ENCODE data around the gene MRGPRE.

MRGPRE gene

GRCh38 chr11:3226846-3227567 lies 5.2 kb downstream of the MRGPRE start:
- no peak overlapping the region for H3K4me3 ChIP-seq (replicated peaks; ENCODE audit: insufficient read depth, low read length)
- H3K27ac ChIP-seq (replicated peaks) = no peak overlapping the region
- peak in 1 of 2 experiments; percentile 1 for DNase-seq (ENCODE audit: low read depth in 1 of 2, low spot score in 1 of 2)
- H3K27me3 ChIP-seq (ENCODE audit: insufficient read depth, poor library complexity, severe bottlenecking) = peaks cover 5% of the 10 kb centered on the region
- no peak for TF ChIP-seq SPI1 (IDR thresholded peaks at IDR 0.05; ENCODE audit: borderline replicate concordance, low read depth)
- TF ChIP-seq REST (IDR thresholded peaks at IDR 0.05; ENCODE audit: insufficient replicate concordance, low read depth) = no peak
- no peak for TF ChIP-seq CTCF (IDR thresholded peaks at IDR 0.05; ENCODE audit: insufficient read depth, low read length)
- no peak for TF ChIP-seq POLR2AphosphoS5 (IDR thresholded peaks at IDR 0.05; ENCODE audit: low read depth)
- no peak for TF ChIP-seq GABPA (IDR thresholded peaks at IDR 0.05; ENCODE audit: low read depth)

- H3K27ac ChIP-seq (replicated peaks) = no peak overlapping the region
- H3K27me3 ChIP-seq (ENCODE audit: insufficient read depth, poor library complexity, severe bottlenecking) = peaks cover 5% of the 10 kb centered on the region
- DNase-seq (ENCODE audit: low read depth in 1 of 2, low spot score in 1 of 2) = peak; percentile 52 to 78
- peak; percentile 97 for TF ChIP-seq SPI1 (IDR thresholded peaks at IDR 0.05; ENCODE audit: borderline replicate concordance, low read depth)
- TF ChIP-seq GABPA (IDR thresholded peaks at IDR 0.05; ENCODE audit: low read depth) = no peak
- no peak overlapping the region for H3K4me3 ChIP-seq (replicated peaks; ENCODE audit: insufficient read depth, low read length)
Observed at GRCh38 chr11:3225826-3226750, 6.1 kb downstream of the MRGPRE start.

GRCh38 chr11:3225159-3225758 lies 7.0 kb downstream of the MRGPRE start:
- Histone ChIP-seq H3K27me3 (ENCODE audit: insufficient read depth, poor library complexity, severe bottlenecking) (peaks cover 5% of the 10 kb centered on the region), H3K27ac (replicated peaks) (no peak overlapping the region), H3K4me3 (replicated peaks; ENCODE audit: insufficient read depth, low read length) (no peak overlapping the region)
- TF ChIP-seq REST (IDR thresholded peaks at IDR 0.05; ENCODE audit: insufficient replicate concordance, low read depth) (no peak), SPI1 (IDR thresholded peaks at IDR 0.05; ENCODE audit: borderline replicate concordance, low read depth) (no peak), GABPA (IDR thresholded peaks at IDR 0.05; ENCODE audit: low read depth) (no peak), POLR2AphosphoS5 (IDR thresholded peaks at IDR 0.05; ENCODE audit: low read depth) (no peak), CTCF (IDR thresholded peaks at IDR 0.05; ENCODE audit: insufficient read depth, low read length) (no peak)
- no peak for DNase-seq (ENCODE audit: low read depth in 1 of 2, low spot score in 1 of 2)
